SK-N-MC (cell line): ENCODE data around the gene AIMP1.

Experiments used
- EZH2 ChIP-seq: fragments of 200-600 bp; sonication (generic); IDR thresholded peaks from one replicate; pipeline ENCODE4 v1.6.1; 2017; ENCODE audit warnings: antibody characterized with exemption
- POLR2AphosphoS5 ChIP-seq: IDR thresholded peaks from 2 replicates; pipeline ENCODE4 v1.6.1; 2012; ENCODE audit warnings: mild to moderate bottlenecking, low read depth, low read length, borderline replicate concordance

DNA sequence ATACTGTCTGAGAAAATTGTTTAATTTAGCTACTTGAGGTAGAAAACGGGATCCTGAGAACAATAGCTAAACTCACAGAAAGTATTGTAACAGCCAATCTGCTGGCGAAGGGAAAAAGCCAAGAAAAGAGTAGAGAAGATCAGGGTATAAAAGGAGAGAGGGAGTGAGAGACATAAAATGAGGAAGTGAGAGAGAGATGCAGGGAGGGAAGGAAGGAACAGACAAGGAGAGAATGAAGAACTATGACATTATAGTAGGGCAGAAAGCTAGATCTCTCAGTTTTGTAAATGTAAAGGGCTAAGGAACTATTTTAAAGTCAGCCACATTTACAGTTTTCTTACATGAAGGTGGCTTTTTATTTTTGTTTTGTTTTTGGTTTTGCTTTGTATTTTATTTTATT, 53.9 kb downstream of the AIMP1 start:
- TF ChIP-seq POLR2AphosphoS5 (no peak), EZH2 (no peak)
